Upper lobe of left lung (tissue), 6 donors: Measurements from ENCODE around the gene TRPM2. TPM values are rescaled to one million over a fixed set of nuclear protein-coding genes. Genes with fewer than 3 reads are reported as not detected.

ENCODE experiments used
- ATAC-seq, 2 donors: fragments of 200-7000 bp; cut with Tn5 transposase; one replicate each; pipeline ENCODE4 v1.9.1; 2022; ENCODE audit warnings: mild to moderate bottlenecking in 2 of 2, moderate library complexity in 2 of 2; ENCODE audit not compliant: low FRiP score in 2 of 2
- DNase-seq, 2 donors: peaks; one replicate each; pipeline ENCODE4 v3.0.0-alpha.2; 2019 to 2020
- H3K27ac ChIP-seq, 4 donors: fragments of 200-600 bp; sonication (generic); one replicate each; pipeline ENCODE4 v1.5.1; 2016 to 2019
- H3K27me3 ChIP-seq, 4 donors: fragments of 200-600 bp; sonication (generic); one replicate each; pipeline ENCODE4 v1.5.1; 2017 to 2019
- H3K36me3 ChIP-seq, 4 donors: fragments of 200-600 bp; sonication (generic); one replicate each; pipeline ENCODE4 v1.5.1; 2016 to 2019
- H3K4me1 ChIP-seq, 4 donors: fragments of 200-600 bp; sonication (generic); one replicate each; pipeline ENCODE4 v1.5.1; 2018 to 2019
- H3K4me3 ChIP-seq, 4 donors: fragments of 200-600 bp; sonication (generic); one replicate each; pipeline ENCODE4 v1.5.1; 2017 to 2019; ENCODE audit warnings: mild to moderate bottlenecking in 2 of 4, moderate library complexity in 1 of 4
- H3K9me3 ChIP-seq, 4 donors: fragments of 200-600 bp; sonication (generic); one replicate each; pipeline ENCODE4 v1.5.1; 2018 to 2019
- CTCF ChIP-seq, 6 experiments: fragments of 450-650 bp in 4 of 6; fragments of 200-600 bp in 2 of 6; sonication (generic) in 2 of 6; IDR thresholded peaks; one replicate each; pipeline ENCODE4 v1.5.1; 2016 to 2019; ENCODE audit warnings: antibody characterized with exemption in 6 of 6
- EP300 ChIP-seq, 4 donors: sonication (generic); formaldehyde crosslinking; IDR thresholded peaks; one replicate each; pipeline ENCODE4 v1.5.1; 2017; ENCODE audit warnings: antibody characterized with exemption in 4 of 4, control low read depth in 2 of 4
- POLR2A ChIP-seq, 4 donors: fragments of 450-650 bp; IDR thresholded peaks; one replicate each; pipeline ENCODE4 v1.5.1; 2016 to 2017; ENCODE audit warnings: antibody characterized with exemption in 4 of 4, mild to moderate bottlenecking in 2 of 4
- POLR2AphosphoS5 ChIP-seq, 2 donors: sonication (generic); formaldehyde crosslinking; IDR thresholded peaks; one replicate each; pipeline ENCODE4 v1.5.1; 2017; ENCODE audit warnings: antibody characterized with exemption in 2 of 2
- WGBS, 2 donors: methylation state at CpG; one replicate each; pipeline ENCODE4 v1.1.5; 2017 to 2018; 5-methylcytosine and 5-hydroxymethylcytosine counted together
- total RNA-seq, 6 donors: library from RNA; depleted of rRNA in 4 of 6; stranded (reverse); fragments of >200 nt in 4 of 6; gene quantifications; one replicate each; pipeline versions ENCODE4 v1.1.0 to v1.2.1, GENCODE V29; 2016 to 2021
- donor health status: DM: no; HTN: no; CAD: no; lungs with moderate emphysema.
- donor health status: DM: no; HTN: yes; CAD: no; lungs with severe emphysema.

The TRPM2 gene
- total RNA-seq, 6 donors from 2014 or later, result 2.2 to 37.7 (median 12.7) TPM

GRCh38 chr21:44349416-44349846 lies 4.0 kb upstream of the TRPM2 start:
- Histone ChIP-seq H3K27ac (no peak overlapping the region), H3K36me3 (no peaks in the 10 kb centered on the region), H3K4me3 (no peak overlapping the region), H3K4me1 (peaks cover 6 to 56% (median 26%) of the 10 kb centered on the region in 4 donors), H3K27me3 (peaks cover 0 to 20% (median 10%) of the 10 kb centered on the region in 4 donors), H3K9me3 (no peaks in the 10 kb centered on the region)
- ATAC-seq, result no peak
- 85% methylated on average over 12 of the region's 12 CpGs; no CpG with 5 or more reads in 1 of the 2 donors for WGBS, 2 donors
- DNase-seq, result no peak
- TF ChIP-seq POLR2A (IDR thresholded peaks at IDR 0.05), result no peak
- no peak for TF ChIP-seq POLR2AphosphoS5 (IDR thresholded peaks at IDR 0.05)
- no peak for TF ChIP-seq CTCF (IDR thresholded peaks at IDR 0.05)

DNA sequence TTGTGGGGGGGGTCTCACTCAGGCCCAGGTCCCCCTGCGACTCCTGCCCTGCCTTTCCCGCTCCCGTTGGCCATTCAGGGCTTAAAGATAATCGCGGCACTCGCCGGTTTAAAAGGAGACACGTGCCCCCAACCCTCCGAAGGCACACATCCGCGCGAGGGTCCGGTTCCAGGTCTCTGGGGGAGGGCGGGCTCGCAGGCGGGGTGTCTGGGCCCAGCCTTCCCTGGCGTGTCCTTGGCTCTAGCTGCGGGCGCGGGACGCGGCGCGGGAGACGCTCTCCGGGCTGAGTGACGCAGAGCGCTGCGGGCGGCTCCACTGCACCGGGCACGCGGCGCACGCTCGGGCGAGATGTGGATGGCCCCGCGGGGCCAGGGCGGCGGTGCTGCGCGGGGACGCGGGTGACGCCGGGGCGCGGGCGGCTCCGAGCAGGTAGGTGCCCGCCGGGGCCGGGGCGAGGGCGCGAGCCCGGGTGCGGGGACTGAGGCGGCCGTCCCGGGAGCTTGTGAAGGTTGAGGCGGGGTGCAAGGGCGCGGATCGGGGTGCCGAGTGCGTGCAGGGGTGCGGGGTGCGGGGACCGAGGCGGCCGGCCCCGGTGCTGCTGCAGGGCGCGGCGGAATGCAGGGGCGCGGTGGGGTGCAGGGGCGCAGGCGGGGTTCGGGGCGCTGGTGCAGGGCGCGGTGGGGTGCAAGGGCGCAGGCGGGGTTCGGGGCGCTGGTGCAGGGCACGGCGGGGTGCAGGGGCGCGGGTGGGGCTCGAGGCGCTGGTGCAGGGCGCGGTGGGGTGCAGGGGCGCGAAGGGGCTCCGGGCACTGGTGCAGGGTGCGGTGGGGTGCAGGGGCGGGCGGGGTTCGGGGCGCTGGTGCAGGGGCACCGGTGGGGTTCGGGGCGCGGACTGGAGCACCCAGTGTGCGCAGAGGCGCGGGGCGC lies 3.3 kb upstream of the TRPM2 start:
- DNase-seq (peak in 1 of 2 donors; percentile 87), ATAC-seq (no peak)
- Histone ChIP-seq H3K9me3 (no peaks in the 10 kb centered on the region), H3K4me3 (peak overlapping the region in 2 of 4 donors; percentile 6 to 17), H3K27ac (no peak overlapping the region), H3K4me1 (peaks cover 6 to 56% (median 28%) of the 10 kb centered on the region in 4 donors), H3K27me3 (peaks cover 0 to 20% (median 10%) of the 10 kb centered on the region in 4 donors), H3K36me3 (no peaks in the 10 kb centered on the region)
- WGBS, 2 donors, result 15% methylated on average over 56 of the region's 113 CpGs; no CpG with 5 or more reads in 1 of the 2 donors
- no peak for TF ChIP-seq POLR2AphosphoS5 (IDR thresholded peaks at IDR 0.05)
- no peak for TF ChIP-seq CTCF (IDR thresholded peaks at IDR 0.05)
- TF ChIP-seq EP300 (IDR thresholded peaks at IDR 0.05), result no peak
- no peak for TF ChIP-seq POLR2A (IDR thresholded peaks at IDR 0.05)

DNA sequence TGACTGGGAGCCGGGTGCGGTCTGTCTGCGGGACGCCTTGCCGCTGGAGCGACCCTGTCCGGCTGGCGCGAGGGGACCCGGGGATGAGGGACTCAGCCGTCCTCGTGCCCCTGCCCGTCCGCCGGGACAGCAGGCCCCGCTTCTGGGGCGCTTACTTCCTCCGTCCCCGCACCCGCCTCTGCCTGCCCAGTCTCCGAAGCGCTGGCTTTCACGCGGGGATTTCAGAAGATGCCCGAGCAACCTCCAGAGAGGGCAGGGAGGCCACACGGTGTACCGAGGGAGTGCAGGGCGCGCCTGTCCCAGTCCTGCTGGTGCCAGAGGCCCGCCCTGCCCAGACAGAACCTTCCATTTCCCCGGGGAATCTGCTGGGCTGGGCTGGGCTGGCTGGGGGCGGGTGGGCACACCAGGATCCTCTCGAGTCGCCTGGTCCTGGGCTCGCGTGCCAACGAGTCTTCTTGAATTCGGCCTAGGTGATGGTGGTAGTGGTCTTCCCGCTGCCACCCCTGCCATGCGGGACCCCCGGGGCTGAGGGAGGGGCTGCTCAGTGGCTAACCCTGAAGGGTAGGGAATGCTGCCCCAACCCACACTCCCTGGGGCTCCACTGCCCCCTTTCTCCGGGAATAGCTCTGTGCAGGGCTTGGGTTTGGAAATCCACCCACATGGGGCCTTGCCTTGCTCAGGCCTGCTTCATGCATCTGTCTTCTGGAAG lies 2.5 kb upstream of the TRPM2 start:
- ATAC-seq, result no peak
- peak in 1 of 2 donors; percentile 79 for DNase-seq
- peak overlapping the region in 1 of 4 donors; percentile 17 for H3K4me3 ChIP-seq
- no peaks in the 10 kb centered on the region for H3K9me3 ChIP-seq
- no peaks in the 10 kb centered on the region for H3K36me3 ChIP-seq
- 35% methylated on average over 37 of the region's 42 CpGs; no CpG with 5 or more reads in 1 of the 2 donors for WGBS, 2 donors
- no peak overlapping the region for H3K27ac ChIP-seq
- TF ChIP-seq CTCF (IDR thresholded peaks at IDR 0.05) (no peak), POLR2A (IDR thresholded peaks at IDR 0.05) (no peak), EP300 (IDR thresholded peaks at IDR 0.05) (no peak), POLR2AphosphoS5 (IDR thresholded peaks at IDR 0.05) (no peak)
- peaks cover 6 to 56% (median 28%) of the 10 kb centered on the region in 4 donors for H3K4me1 ChIP-seq
- peaks cover 0 to 20% (median 10%) of the 10 kb centered on the region in 4 donors for H3K27me3 ChIP-seq

DNA sequence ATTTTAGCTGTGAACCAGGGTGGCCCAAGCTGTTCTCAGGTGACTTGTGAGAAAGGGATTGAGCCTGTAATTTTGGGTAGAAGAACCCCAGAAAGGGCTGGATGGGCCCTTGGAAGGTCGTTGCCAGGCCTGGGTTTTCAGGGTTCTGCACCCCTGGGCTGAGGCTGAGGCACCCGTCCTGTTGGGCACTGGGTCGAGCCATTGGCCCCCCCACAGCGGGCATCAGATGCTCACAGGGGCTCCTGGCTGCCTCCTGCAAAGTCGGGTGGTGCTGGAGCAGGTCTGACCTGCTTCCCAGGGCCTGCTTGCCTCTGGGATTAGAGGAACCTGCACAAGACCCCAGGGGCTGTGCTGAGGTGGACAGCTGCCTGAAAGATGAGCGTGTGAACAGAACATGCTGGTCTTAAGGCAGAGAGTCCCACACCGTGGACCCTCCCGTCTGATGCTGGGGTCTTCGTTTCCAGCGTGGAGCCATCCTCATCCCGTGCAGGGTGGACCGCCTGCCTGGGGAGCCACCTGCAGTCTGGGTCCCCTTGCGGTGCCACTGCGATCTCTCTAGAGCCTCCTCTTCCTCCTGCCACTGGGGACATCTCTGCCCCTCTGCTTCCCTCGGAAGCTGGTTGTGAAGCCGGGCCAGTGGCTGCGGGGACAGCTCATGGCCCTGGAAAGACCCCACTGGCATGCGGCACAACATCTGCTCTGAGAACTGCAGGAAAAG lies 1.7 kb upstream of the TRPM2 start:
- 86 to 89% methylated on average over 6 to 18 of the region's 18 CpGs for WGBS, 2 donors
- DNase-seq (peak in 1 of 2 donors; percentile 33), ATAC-seq (no peak)
- Histone ChIP-seq H3K4me3 (no peak overlapping the region), H3K27me3 (peaks cover 0 to 20% (median 10%) of the 10 kb centered on the region in 4 donors), H3K27ac (peak overlapping the region in 1 of 4 donors; percentile 79), H3K9me3 (no peaks in the 10 kb centered on the region), H3K4me1 (peaks cover 6 to 56% (median 28%) of the 10 kb centered on the region in 4 donors), H3K36me3 (no peaks in the 10 kb centered on the region)
- TF ChIP-seq EP300 (IDR thresholded peaks at IDR 0.05) (no peak), POLR2AphosphoS5 (IDR thresholded peaks at IDR 0.05) (no peak), POLR2A (IDR thresholded peaks at IDR 0.05) (no peak)
